HG03442 (cell line): Measurements from ENCODE around the gene AGAP3.

Source experiments
- ATAC-seq: cut with Tn5 transposase; IDR thresholded peaks from one replicate; pipeline ENCODE4 v1.9.1; 2021; ENCODE audit warnings: mild to moderate bottlenecking, moderate library complexity; ENCODE audit not compliant: unreplicated experiment

AGAP3 gene

DNA sequence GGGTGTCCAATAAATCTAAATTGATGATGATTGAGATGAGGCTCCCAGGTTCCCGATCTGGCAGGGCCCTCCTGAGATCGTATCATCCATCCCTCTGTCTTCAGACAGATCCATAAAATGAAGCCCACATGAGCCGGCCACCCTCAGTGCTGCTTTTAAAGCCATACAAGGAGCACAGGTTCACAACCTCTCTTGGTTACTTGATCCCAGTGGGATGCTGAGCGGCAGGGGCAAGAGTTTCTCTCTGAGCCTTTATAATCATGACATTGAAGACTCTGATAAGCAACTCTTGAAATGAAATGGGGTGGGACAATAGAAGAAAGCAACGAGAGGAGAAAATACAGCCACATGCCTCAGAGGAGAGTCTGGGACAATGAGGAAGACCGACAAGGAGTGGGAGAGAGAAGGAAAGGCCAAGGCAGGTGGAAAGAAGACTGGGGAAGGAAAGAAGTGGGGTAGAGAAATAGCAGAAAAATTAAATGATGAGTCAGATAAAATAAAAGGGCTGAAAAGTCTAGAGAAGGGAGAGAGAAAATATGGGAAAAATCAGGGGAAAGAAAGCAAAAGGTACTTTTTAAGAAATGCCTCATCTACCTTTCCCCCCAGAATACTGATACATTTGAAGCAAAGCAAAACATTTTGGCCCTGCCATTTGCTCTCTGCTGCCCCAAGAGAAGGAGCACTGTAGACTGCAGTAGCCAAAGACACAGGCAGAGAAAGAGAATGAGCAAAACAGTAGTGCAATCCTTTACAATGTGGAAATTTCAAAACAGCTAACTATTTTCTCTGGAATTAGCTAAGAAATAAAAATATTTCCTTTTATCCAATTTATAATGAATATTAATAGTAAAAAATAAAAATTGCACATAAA lies 66.6 kb downstream of the AGAP3 start:
- no peak for ATAC-seq

GRCh38 chr7:151157645-151158329 lies 71.5 kb downstream of the AGAP3 start:
- no peak for ATAC-seq

GRCh38 chr7:151161757-151162156 lies 75.5 kb downstream of the AGAP3 start:
- ATAC-seq: no peak

DNA sequence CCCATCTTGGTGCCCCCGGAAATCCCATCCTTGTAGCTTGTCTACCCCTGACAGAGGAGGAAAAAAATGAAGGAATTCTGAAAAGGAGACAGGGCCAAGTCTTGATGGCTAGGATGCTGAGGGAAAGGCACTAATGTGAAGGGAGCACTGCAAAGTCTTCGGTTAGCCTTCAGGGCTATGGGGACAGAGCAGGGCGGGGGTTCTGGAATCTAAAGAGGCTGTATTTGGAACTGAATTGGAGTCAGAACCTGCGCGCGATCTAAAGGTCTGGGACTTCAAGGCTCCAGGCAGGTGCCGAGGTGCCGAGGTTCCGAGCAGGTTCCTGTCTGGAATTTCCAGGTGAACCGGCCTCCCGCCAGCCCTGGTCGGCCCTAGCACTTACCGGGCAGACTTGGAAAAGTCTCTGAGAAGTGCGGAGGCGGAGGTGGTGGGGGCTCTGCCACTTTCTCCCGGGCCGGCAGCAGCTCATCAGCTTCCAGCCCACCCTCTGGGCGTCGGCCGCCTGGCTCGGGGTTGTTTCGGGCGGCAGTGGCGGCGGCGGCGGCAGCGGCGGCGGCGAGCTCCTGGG lies 80.4 kb downstream of the AGAP3 start:
- no peak for ATAC-seq

- no peak for ATAC-seq
These were observed 81.1 kb downstream of the AGAP3 start, which contains the start of gene GBX1 for GRCh38 chr7:151167197-151167961. TSS of gene GBX1 (minus strand) at chr7:151167694. CDS start at chr7:151167548, 146 bp downstream.

GRCh38 chr7:151168003-151168786 lies 81.9 kb downstream of the AGAP3 start:
- peak; percentile 56 for ATAC-seq

DNA sequence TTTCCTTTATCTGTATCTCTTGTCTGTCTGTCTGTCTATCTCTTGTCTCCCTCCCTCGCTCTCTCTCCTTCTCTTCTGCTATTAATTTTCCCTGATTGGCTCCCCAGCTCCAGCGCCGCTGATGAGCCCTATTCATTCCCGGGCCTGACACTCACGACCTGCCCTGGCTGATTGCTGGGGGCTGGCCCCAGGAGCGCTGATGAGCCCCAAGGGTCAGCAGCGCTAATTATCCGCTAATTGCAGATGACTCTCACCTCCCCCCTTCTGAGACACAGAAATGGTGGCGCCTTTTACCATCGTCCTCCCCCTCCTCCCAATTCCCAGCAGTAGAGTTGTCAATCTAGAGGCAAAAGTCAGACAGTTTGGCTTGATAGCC lies 82.5 kb downstream of the AGAP3 start:
- ATAC-seq: no peak

DNA sequence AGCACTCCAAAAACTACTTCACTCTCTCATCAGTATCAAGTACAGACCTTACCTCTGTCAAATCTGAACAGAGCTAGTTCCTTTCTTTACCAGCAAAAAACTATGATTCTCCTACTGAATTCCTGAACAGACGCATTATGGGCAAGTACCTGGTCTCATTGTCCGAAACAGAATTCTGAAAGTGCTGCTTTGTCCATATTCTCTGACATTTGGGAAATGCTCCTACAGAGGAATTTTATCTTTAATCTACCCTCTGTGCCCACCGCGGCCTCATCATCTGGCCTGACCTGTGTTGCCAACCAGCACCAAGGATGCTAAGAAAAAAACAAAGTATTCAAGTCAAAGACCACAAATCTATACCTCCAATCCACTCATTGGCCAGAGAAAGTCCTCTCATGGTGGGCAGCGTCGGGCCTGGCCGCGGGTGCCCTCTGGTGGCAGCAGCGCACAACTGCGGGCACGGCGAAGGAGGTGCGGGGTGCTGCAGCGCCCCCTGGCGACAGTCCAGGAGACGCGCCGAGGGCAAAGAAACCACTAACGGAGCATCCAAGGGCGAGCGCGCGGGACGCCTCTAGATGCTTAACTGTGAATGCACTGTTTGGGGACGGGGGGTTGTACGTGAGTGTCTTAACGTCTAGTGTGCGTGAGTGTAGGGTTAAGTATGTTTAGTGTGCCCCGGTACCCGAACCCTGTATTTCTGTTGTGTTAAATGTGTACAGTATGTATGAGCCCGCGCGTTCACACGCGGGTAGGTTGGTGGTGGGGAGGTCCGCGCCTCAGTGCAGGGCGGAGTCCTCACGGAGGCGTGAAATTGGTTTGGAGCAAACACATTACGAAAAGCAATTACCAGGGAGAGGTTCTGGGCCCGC lies 86.2 kb downstream of the AGAP3 start:
- ATAC-seq: peak; percentile 69

GRCh38 chr7:151173386-151174245 lies 87.3 kb downstream of the AGAP3 start:
- ATAC-seq: no peak

GRCh38 chr7:151174246-151175046 lies 88.2 kb downstream of the AGAP3 start:
- ATAC-seq: no peak

DNA sequence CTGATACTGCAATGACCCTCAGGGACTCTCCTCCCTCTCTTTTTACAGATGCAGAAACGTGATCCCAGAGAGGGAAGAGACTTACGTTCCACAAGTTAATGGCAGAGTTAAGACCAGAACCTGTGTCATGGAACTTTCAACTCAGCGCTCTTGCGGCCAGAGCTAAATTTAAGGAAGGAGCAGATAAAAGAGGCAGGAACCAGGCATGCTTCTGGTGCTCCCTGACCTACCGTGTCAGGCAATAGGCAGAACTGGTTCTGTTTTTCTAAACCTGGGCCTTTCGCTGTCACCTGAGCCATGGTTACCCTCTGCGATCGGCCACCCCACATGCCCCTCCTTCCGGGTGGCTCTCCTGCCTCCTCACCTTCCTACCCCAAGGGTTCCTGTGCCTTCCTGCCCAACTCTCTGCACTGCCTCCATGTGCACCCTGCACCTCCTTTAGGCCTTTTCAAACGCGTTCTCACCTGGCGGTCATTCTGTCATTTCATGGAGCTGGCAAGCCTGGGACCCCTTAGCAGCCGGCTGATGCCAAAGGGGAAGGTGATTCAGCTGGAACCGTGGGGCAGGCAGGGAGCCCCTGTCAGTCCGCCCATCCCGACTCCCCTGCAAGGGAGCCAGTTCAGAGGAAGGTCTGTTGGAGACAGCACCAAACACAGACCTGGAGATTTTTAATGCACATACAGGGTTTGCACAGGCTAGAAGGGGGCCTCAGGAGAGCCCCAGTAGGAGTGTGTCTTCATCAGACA lies 88.9 kb downstream of the AGAP3 start:
- no peak for ATAC-seq

GRCh38 chr7:151175793-151176311 lies 89.6 kb downstream of the AGAP3 start:
- no peak for ATAC-seq

DNA sequence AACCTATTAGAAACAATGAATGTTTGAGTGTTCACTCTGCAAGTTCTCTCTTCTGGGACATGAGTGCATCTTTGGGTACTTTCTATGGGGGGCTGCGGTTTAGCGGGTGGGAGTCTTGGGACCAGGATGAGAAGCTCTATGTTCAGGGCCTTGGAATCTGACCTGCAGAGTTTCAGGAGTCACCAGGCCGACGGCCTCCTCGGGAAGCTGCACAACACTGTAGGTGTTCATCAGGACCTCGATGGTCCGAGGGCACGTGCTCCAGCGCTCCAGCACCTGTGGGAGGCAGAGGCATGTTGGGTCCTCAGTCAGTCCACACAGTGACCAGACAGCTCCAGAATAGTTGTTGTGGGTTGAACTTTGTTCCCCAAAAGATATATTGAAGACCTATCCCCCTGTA lies 90.1 kb downstream of the AGAP3 start:
- ATAC-seq: no peak

DNA sequence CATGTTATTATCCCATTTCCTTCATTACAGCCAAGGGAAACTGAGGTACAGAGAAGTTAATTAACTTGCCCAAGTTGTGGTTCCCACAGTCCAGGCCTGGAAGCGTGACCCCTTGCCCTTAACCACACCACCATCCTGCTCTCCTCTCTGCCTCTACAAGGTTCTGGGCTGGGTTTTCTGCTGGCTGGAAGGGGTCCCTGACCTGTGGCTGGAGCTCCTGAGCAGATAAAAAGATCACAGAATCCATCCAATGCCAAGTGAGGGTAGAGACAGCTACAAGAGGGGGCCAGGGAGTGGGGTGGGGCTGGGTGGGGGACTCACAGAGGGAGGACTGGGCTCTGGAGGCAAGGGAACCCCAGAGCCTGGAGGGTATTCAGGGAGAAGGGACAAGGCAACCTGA lies 91.0 kb downstream of the AGAP3 start:
- no peak for ATAC-seq

DNA sequence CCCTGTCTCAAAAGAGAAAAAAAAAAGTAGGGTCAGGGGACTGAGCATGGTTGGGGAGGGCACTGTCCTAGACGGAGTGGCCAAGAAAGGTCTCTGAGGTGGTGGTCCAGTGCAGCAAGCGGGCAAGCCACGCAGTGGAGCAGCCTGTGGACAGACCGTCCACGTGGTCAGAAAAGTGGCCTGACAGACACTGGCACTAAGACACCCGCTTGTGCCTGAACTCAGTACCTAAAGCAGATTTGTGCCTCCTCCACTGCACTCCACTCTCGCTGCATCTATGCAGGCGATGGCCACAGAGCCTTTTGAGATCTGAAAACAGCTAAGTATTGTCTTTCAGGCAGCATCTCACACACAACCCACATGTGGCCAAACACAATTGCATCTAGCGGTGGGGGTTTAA lies 92.0 kb downstream of the AGAP3 start:
- no peak for ATAC-seq

DNA sequence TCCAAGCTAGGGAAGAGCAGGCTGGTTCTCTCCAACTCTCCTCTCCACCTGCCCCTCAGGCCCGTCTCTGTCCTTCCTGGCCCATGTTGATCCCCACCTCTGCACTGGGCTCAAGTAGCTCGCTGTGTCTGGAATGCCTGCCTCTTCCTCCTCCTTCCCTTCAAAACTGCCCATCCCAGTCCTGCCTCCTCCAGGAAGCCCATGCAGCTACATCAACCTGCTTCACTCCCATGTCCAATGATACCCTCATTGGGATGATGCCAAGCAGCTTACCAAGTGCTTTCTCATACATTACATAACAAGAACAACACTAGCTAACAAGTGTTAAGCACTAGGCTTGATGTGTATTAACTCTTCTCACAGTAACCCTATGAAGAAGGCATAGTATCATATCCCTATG lies 92.6 kb downstream of the AGAP3 start:
- ATAC-seq: no peak
